IPS DF 6.9 (cell line): ENCODE measurements around the gene SLC9C2.

ENCODE experiments used
- DNase-seq: peaks from one replicate; pipeline ENCODE4 v3.0.0-alpha.2; 2013; ENCODE audit warnings: low read depth, low spot score
- H3K27ac ChIP-seq: one replicate; pipeline ENCODE4 v1.5.1; 2013; ENCODE audit warnings: low read length, control low read depth
- H3K27me3 ChIP-seq: 2 replicates; pipeline ENCODE4 v1.6.1; 2013; ENCODE audit warnings: mild to moderate bottlenecking, low read length; ENCODE audit not compliant: control insufficient read depth, insufficient read depth
- H3K36me3 ChIP-seq: 2 replicates; pipeline ENCODE4 v1.6.1; 2013; ENCODE audit warnings: low read length; ENCODE audit not compliant: control insufficient read depth, insufficient read depth
- H3K4me1 ChIP-seq: 2 replicates; pipeline ENCODE4 v1.6.1; 2013; ENCODE audit warnings: low read length; ENCODE audit not compliant: control insufficient read depth, insufficient read depth
- H3K4me3 ChIP-seq: 2 replicates; pipeline ENCODE4 v1.5.1; 2013; ENCODE audit warnings: mild to moderate bottlenecking, low read length
- H3K9me3 ChIP-seq: 2 replicates; pipeline ENCODE4 v1.6.1; 2013; ENCODE audit warnings: low read length, inconsistent platforms; ENCODE audit not compliant: control insufficient read depth, insufficient read depth
- WGBS: extraction: QIAGEN DNeasy Blood & Tissue Kit; methylation state at CpG from one replicate; pipeline ENCODE4 v1.1.7; 2013; ENCODE audit warnings: mixed read lengths, missing lambda C conversion rate; ENCODE audit not compliant: insufficient read length, insufficient coverage; 5-methylcytosine and 5-hydroxymethylcytosine counted together

Gene SLC9C2

DNA sequence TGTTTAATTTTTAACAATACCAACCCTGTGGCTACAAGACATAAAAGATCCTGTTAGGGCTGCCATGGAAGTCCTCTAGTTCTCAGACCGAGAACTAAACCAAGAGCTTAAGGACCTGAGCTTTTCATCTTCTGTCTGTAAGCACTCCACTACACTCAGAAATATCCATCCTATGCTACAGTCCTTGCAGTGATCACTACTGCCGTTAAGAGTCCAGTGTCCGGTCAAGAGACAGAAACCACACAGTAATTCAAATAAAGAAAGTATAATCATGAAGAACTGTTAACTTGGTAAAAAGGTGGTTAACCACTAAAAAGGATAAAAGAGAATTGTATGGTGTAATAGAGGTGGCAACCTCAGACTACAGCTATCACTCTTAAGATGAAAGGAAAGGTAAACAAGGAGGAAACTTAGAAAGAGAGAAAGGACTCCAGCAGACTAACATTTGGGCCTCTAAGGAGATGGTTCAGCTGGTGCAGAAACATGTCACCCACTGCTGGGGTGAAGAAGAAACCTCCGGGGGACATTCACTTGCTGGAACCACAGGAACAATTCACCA lies 147.8 kb downstream of the SLC9C2 start:
- no peak overlapping the region for H3K4me3 ChIP-seq
- no peak for DNase-seq
- peaks cover 3% of the 10 kb centered on the region; the same call in 1 of the 2 replicates for H3K36me3 ChIP-seq
- H3K4me1 ChIP-seq = peaks cover 3% of the 10 kb centered on the region
- H3K9me3 ChIP-seq = no peaks in the 10 kb centered on the region
- WGBS = no CpG with 5 or more reads among the region's 4 CpGs
- no peak overlapping the region for H3K27ac ChIP-seq
- H3K27me3 ChIP-seq = no peaks in the 10 kb centered on the region

- Histone ChIP-seq H3K27me3 (no peaks in the 10 kb centered on the region), H3K4me3 (no peak overlapping the region), H3K9me3 (no peaks in the 10 kb centered on the region), H3K4me1 (no peaks in the 10 kb centered on the region), H3K36me3 (no peaks in the 10 kb centered on the region), H3K27ac (no peak overlapping the region)
- no peak for DNase-seq
These were observed 148.9 kb downstream of the SLC9C2 start for GRCh38 chr1:173453982-173454381.

- H3K9me3 ChIP-seq = no peaks in the 10 kb centered on the region
- no CpG with 5 or more reads among the region's 2 CpGs for WGBS
- H3K36me3 ChIP-seq = no peaks in the 10 kb centered on the region
- no peak overlapping the region for H3K4me3 ChIP-seq
- H3K27ac ChIP-seq = no peak overlapping the region
- DNase-seq = no peak
- H3K4me1 ChIP-seq = no peaks in the 10 kb centered on the region
- H3K27me3 ChIP-seq = no peaks in the 10 kb centered on the region
These were observed 150.9 kb downstream of the SLC9C2 start for GRCh38 chr1:173451981-173452380.
